Psoas muscle (tissue), 8 donors: ENCODE measurements around the gene THRB. TPM values are rescaled to one million over a fixed set of nuclear protein-coding genes. Genes with fewer than 3 reads are reported as not detected.
A peak's percentile ranks its signal among the peaks of the same experiment; 100 is the strongest.

Experiments used
- ATAC-seq, 4 donors: fragments of 200-7000 bp; cut with Tn5 transposase; one replicate each; pipeline ENCODE4 v1.9.1; 2020; ENCODE audit warnings: moderate library complexity in 3 of 4, mild to moderate bottlenecking in 2 of 4
- DNase-seq, 2 donors: peaks; one replicate each; pipeline ENCODE4 v3.0.0-alpha.2; 2020
- H3K27ac ChIP-seq: fragments of 200-600 bp; one replicate; pipeline ENCODE4 v1.8.0; 2022
- H3K27me3 ChIP-seq, 3 donors: fragments of 200-600 bp in 1 of 3; one replicate each; pipeline versions ENCODE4 v1.6.1 to v1.8.0; 2013 to 2022; ENCODE audit warnings: low read length in 2 of 3, mild to moderate bottlenecking in 2 of 3, moderate library complexity in 1 of 3; ENCODE audit not compliant: insufficient read depth in 3 of 3
- H3K36me3 ChIP-seq, 2 donors: fragments of 200-600 bp in 1 of 2; one replicate each; pipeline versions ENCODE4 v1.6.1 to v1.8.0; 2013 to 2022; ENCODE audit warnings: low read depth in 1 of 2, mild to moderate bottlenecking in 1 of 2, moderate library complexity in 1 of 2; ENCODE audit not compliant: insufficient read depth in 1 of 2
- H3K4me1 ChIP-seq: fragments of 200-600 bp; one replicate; pipeline ENCODE4 v1.8.0; 2022
- H3K4me3 ChIP-seq: fragments of 200-600 bp; one replicate; pipeline ENCODE4 v1.8.0; 2022; ENCODE audit warnings: mild to moderate bottlenecking
- H3K9me3 ChIP-seq: fragments of 200-600 bp; one replicate; pipeline ENCODE4 v1.8.0; 2022
- CTCF ChIP-seq: fragments of 200-600 bp; IDR thresholded peaks from one replicate; pipeline ENCODE4 v1.8.0; 2022; ENCODE audit warnings: antibody characterized with exemption
- WGBS, 3 donors: extraction: QIAGEN DNeasy Blood & Tissue Kit; methylation state at CpG; one replicate each; pipeline versions ENCODE4 v1.1.6 to v1.1.7; 2013; 5-methylcytosine and 5-hydroxymethylcytosine counted together
- intact Hi-C, 2 donors: fragments of 100-400 bp; cut with DNase I; formaldehyde crosslinking; loops; one replicate each; pipeline versions ENCODE4 v1.11.0 to v1.14.2; 2022
- polyA plus RNA-seq, 3 donors: library from polyadenylated mRNA; stranded (reverse); fragments of 200-250 nt; gene quantifications; one replicate each; pipeline ENCODE4 v1.2.3, GENCODE V29; 2013
- total RNA-seq, 4 donors: library from RNA; stranded (reverse); fragmentation: NEBNext Ultra II Directional in 2 of 4; extraction: Animal tissue kit (Norgen Biotek cat#: 25700) in 2 of 4; gene quantifications; one replicate each; pipeline versions ENCODE4 v1.2.1 to v1.2.4, GENCODE V29; 2021 to 2023
- donor health status: healthy with polysubstance abuse.
- donor health status: DM: no; HTN: no; CAD: no; lungs with moderate emphysema.
- donor health status: Bipolar disorder and iron deficiency.
- donor health status: healthy.
- donor health status: DM: yes; HTN: yes; CAD: no.
- donor health status: DM: no; HTN: no; CAD: no.
- donor health status: DM: no; HTN: no; CAD: no.
- donor health status: DM: yes; HTN: yes; CAD: no.

THRB gene
- total and polyA plus RNA-seq, 7 donors: 11.5 to 38.6 (median 31.4) TPM

DNA sequence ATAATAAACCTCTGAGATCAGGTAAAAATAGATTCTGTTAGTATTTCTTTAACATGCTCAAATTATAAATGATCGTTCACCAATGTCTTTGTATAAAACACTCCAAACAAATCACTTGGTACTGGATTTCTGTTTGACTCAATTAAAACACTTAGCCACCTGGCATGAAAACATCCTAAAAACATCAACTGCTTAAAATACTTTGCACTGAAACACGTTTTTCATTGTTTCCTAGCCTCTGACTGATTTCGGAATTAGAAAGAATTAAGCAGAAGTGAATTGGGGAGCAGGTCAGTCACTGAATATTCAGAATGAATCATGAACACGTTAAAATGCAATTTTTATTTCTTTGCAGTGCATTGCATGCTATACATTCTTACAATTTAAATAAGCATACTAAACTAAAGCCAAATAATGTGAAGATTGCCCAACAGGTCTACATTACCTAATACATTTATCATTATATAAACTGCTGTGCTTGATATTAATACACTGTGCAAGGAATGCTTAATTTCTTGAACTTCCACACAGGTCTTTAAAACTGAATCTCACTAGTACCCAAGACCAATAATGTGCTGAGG lies 1.6 kb downstream of the THRB start:
- intact Hi-C loops: loop anchor here (5.0 to 10.0 kb wide), 3 partner anchors 52 to 498 kb away; no protein-coding TSS in a partner anchor
- 33 to 44% (median 37%) methylated on average over 4 of the region's 4 CpGs for WGBS, 3 donors
- Histone ChIP-seq H3K4me3 (peak overlapping the region; percentile 90), H3K36me3 (no peaks in the 10 kb centered on the region), H3K9me3 (no peaks in the 10 kb centered on the region), H3K4me1 (peaks cover 52% of the 10 kb centered on the region), H3K27ac (peak overlapping the region; percentile 96), H3K27me3 (no peaks in the 10 kb centered on the region)
- DNase-seq (no peak), ATAC-seq (no peak)
- TF ChIP-seq CTCF: no peak

DNA sequence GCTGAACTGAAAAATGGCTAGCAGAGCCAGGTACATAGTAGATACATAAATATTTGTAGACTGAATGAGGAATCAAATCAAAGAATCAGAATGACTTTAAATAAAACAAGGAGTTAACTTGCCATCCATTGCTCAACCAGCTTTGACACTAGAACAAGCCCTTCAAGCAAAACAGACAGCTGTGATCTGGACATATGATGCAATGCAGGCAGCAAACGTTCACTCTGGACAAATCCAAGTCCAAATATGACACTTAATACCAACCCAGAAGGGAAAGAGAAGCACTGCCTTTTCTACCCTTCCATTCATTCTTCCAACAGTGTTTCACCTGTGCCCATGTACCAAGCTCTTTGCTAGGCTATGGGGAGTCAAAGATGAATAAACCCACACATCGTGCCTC lies 4.5 kb downstream of the THRB start:
- H3K27me3 ChIP-seq: no peaks in the 10 kb centered on the region
- DNase-seq: peak in 1 of 2 donors; percentile 19
- H3K9me3 ChIP-seq: no peaks in the 10 kb centered on the region
- H3K4me3 ChIP-seq: peak overlapping the region; percentile 33
- H3K4me1 ChIP-seq: peaks cover 70% of the 10 kb centered on the region
- WGBS, 3 donors: 21 to 30% (median 25%) methylated on average over 2 of the region's 2 CpGs
- peak overlapping the region; percentile 96 for H3K27ac ChIP-seq
- ATAC-seq: peak; percentile 50 to 68 (median 56)
- no peaks in the 10 kb centered on the region for H3K36me3 ChIP-seq
- intact Hi-C loops: loop anchor here (5.0 to 10.0 kb wide), 3 partner anchors 55 to 495 kb away; no protein-coding TSS in a partner anchor
- TF ChIP-seq CTCF: no peak

GRCh38 chr3:24487325-24488262 lies 7.1 kb downstream of the THRB start:
- ATAC-seq (peak; percentile 20 to 56 (median 49)), DNase-seq (no peak)
- no peak for TF ChIP-seq CTCF
- Histone ChIP-seq H3K4me1 (peaks cover 91% of the 10 kb centered on the region), H3K36me3 (no peaks in the 10 kb centered on the region), H3K9me3 (no peaks in the 10 kb centered on the region), H3K27ac (peak overlapping the region; percentile 96), H3K4me3 (no peak overlapping the region), H3K27me3 (no peaks in the 10 kb centered on the region)
- intact Hi-C loops: loop anchor here (5.0 kb wide), 2 partner anchors 35 to 40 kb away; no protein-coding TSS in a partner anchor

DNA sequence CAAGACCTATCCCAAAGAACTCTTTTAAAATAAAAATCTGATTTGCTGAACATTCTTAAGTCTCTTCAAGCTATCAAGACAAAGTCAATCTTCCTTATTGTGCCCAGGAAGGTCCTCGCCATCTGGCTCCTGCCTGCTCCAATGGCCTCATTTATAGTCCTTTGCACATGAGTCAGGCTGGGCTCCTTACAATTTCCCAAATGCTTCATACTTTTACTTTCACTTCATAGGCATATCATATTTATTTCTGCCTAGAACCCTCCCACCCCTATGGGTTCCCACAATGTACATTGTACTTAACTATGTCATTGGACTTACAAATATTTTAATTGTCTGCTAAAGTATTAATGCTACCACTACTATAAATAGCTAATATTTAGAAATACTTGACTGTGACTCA lies 9.1 kb downstream of the THRB start:
- Histone ChIP-seq H3K27ac (no peak overlapping the region), H3K36me3 (no peaks in the 10 kb centered on the region), H3K9me3 (no peaks in the 10 kb centered on the region), H3K27me3 (no peaks in the 10 kb centered on the region), H3K4me3 (no peak overlapping the region), H3K4me1 (peaks cover 88% of the 10 kb centered on the region)
- WGBS, 3 donors: 31 to 100% (median 89%) methylated on average over 1 of the region's 1 CpG
- no peak for TF ChIP-seq CTCF
- intact Hi-C loops: loop anchor here (5.0 kb wide), 2 partner anchors 33 to 38 kb away; no protein-coding TSS in a partner anchor
- no peak for DNase-seq
- peak in 2 of 4 donors; percentile 35 to 40 for ATAC-seq
